K562 (cell line): ENCODE measurements around the gene FBXO17. TPM values are rescaled to one million over a fixed set of nuclear protein-coding genes. Genes with fewer than 3 reads are reported as not detected.

Experiments
- BMI1 ChIP-seq: fragments of 150-350 bp; IDR thresholded peaks from 2 replicates; pipeline ENCODE4 v1.6.1; 2014; ENCODE audit warnings: low read length
- FOXM1 ChIP-seq, 2 experiments: fragments of 450-650 bp in 1 of 2; sonication (generic) in 1 of 2; formaldehyde crosslinking in 1 of 2; IDR thresholded peaks; 2 replicates each; pipeline versions ENCODE4 v1.6.1 to v1.9.0; 2017 to 2022; ENCODE audit warnings: low read depth in 2 of 2, mild to moderate bottlenecking in 2 of 2, missing genetic modification reagents in 1 of 2, moderate library complexity in 1 of 2
- HMGN3 ChIP-seq: IDR thresholded peaks from 2 replicates; pipeline ENCODE4 v1.6.1; 2011; ENCODE audit warnings: borderline replicate concordance, low read depth, mild to moderate bottlenecking, mixed read lengths, low read length; ENCODE audit not compliant: insufficient read length; ENCODE audit errors: extremely low read depth
- KAT8 ChIP-seq: fragments of 450-650 bp; IDR thresholded peaks from 2 replicates; pipeline ENCODE4 v1.6.1; 2016; ENCODE audit warnings: low read depth, mild to moderate bottlenecking
- NFE2 ChIP-seq: IDR thresholded peaks from 2 replicates; pipeline ENCODE4 v1.6.1; 2014; ENCODE audit warnings: antibody characterized with exemption, low read depth
- POLR2B ChIP-seq: fragments of 450-650 bp; IDR thresholded peaks from 2 replicates; pipeline ENCODE4 v1.6.1; 2018; ENCODE audit warnings: low read depth; ENCODE audit not compliant: partially characterized antibody
- PTRF ChIP-seq: fragments of 450-650 bp; IDR thresholded peaks from 2 replicates; pipeline ENCODE4 v1.6.1; 2016; ENCODE audit warnings: mild to moderate bottlenecking, missing genetic modification characterization, missing compliant biosample characterization
- SIN3A ChIP-seq, 2 experiments: fragments of 150-350 bp in 1 of 2; IDR thresholded peaks; 2 replicates each; pipeline ENCODE4 v1.6.1; 2011 to 2016; ENCODE audit warnings: borderline replicate concordance in 2 of 2, low read depth in 2 of 2, low read length in 2 of 2, mild to moderate bottlenecking in 2 of 2, moderate library complexity in 2 of 2; ENCODE audit not compliant: control insufficient read depth in 1 of 2
- THRAP3 ChIP-seq: fragments of 450-650 bp; IDR thresholded peaks from 2 replicates; pipeline ENCODE4 v1.6.1; 2016; ENCODE audit warnings: mild to moderate bottlenecking, inconsistent platforms, borderline replicate concordance
- ZFP1 ChIP-seq: fragments of 450-650 bp; formaldehyde crosslinking; IDR thresholded peaks from 2 replicates; pipeline ENCODE4 v1.4.0; 2020; ENCODE audit warnings: mild to moderate bottlenecking, mixed read lengths
- ZNF175 ChIP-seq: fragments of 200-800 bp; sonication (Bioruptor generic); IDR thresholded peaks from 2 replicates; pipeline ENCODE4 v1.6.1; 2016; ENCODE audit warnings: low read depth, mild to moderate bottlenecking, missing genetic modification characterization, missing compliant biosample characterization
- ZNF347 ChIP-seq: fragments of 450-650 bp; formaldehyde crosslinking; IDR thresholded peaks from 2 replicates; pipeline ENCODE4 v1.4.0; 2020; ENCODE audit warnings: low read depth, mild to moderate bottlenecking, moderate library complexity
- polyA plus RNA-seq, 8 experiments: library from polyadenylated mRNA; depleted of rRNA in 4 of 8; stranded (reverse) in 5 of 8; unstranded in 3 of 8; fragments of >200 nt; fragmentation: Nextera tagmentation in 2 of 8; fragmentation: Illumina TruSeq in 1 of 8; extraction: Ambion mirVana in 2 of 8; extraction: Trizol in 1 of 8; gene quantifications; 2 replicates each; pipeline versions ENCODE4 v1.2.1 to v1.2.3, GENCODE V29; 2011 to 2014; ENCODE audit warnings: inconsistent platforms in 1 of 8, missing spikeins in 1 of 8
- total RNA-seq, 7 experiments: library from RNA; depleted of rRNA in 6 of 7; stranded (reverse); fragments of >200 nt in 6 of 7; fragmentation: Illumina TruSeq in 2 of 7; extraction: Trizol in 2 of 7; gene quantifications; 2 replicates each; pipeline versions ENCODE4 v1.2.1 to v1.2.3, GENCODE V29; 2011 to 2021; ENCODE audit warnings: low replicate concordance in 1 of 7
- TF ChIP-seq, protein P1 (sequence below): sonication (generic); formaldehyde crosslinking; IDR thresholded peaks from 2 replicates; pipeline ENCODE4 v1.8.0; 2022; ENCODE audit warnings: missing genetic modification reagents, mild to moderate bottlenecking, borderline replicate concordance
- TF ChIP-seq, protein P2 (sequence below), 2 experiments: fragments of 450-650 bp in 1 of 2; sonication (generic) in 1 of 2; formaldehyde crosslinking in 1 of 2; IDR thresholded peaks; 2 replicates each; pipeline versions ENCODE4 v1.7.1 to v1.9.0; 2016 to 2022; ENCODE audit warnings: inconsistent platforms in 1 of 2, mild to moderate bottlenecking in 1 of 2, missing genetic modification reagents in 1 of 2

FBXO17 gene
- total and polyA plus RNA-seq, 9 of the 15 experiments (the other 6 are each of a cell fraction or from before 2014, with no cell fraction given) = 4.1 to 27.1 (median 19.0) TPM

- TF ChIP-seq BMI1 (no peak), SIN3A (IDR thresholded peaks at IDR 0.05; ENCODE audit: borderline replicate concordance in 2 of 2, control insufficient read depth in 1 of 2, low read depth in 2 of 2, low read length in 2 of 2) (peak; percentile 54 to 89; a peak in 1 of 4 replicates), FOXM1 (IDR thresholded peaks at IDR 0.05; ENCODE audit: low read depth) (no peak), FOXM1 (CRISPR knock-in tag; IDR thresholded peaks at IDR 0.05; ENCODE audit: low read depth) (no peak), HMGN3 (no peak), ZNF175 (CRISPR knock-in tag) (no peak), PTRF (no peak), NFE2 (no peak), ZNF347 (CRISPR knock-in tag) (no peak), POLR2B (peak; percentile 74), KAT8 (no peak), THRAP3 (no peak), ZFP1 (CRISPR knock-in tag) (no peak)
- TF ChIP-seq, protein P1, sequence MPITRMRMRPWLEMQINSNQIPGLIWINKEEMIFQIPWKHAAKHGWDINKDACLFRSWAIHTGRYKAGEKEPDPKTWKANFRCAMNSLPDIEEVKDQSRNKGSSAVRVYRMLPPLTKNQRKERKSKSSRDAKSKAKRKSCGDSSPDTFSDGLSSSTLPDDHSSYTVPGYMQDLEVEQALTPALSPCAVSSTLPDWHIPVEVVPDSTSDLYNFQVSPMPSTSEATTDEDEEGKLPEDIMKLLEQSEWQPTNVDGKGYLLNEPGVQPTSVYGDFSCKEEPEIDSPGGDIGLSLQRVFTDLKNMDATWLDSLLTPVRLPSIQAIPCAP (CRISPR knock-in tag) = no peak
- TF ChIP-seq, protein P2, sequence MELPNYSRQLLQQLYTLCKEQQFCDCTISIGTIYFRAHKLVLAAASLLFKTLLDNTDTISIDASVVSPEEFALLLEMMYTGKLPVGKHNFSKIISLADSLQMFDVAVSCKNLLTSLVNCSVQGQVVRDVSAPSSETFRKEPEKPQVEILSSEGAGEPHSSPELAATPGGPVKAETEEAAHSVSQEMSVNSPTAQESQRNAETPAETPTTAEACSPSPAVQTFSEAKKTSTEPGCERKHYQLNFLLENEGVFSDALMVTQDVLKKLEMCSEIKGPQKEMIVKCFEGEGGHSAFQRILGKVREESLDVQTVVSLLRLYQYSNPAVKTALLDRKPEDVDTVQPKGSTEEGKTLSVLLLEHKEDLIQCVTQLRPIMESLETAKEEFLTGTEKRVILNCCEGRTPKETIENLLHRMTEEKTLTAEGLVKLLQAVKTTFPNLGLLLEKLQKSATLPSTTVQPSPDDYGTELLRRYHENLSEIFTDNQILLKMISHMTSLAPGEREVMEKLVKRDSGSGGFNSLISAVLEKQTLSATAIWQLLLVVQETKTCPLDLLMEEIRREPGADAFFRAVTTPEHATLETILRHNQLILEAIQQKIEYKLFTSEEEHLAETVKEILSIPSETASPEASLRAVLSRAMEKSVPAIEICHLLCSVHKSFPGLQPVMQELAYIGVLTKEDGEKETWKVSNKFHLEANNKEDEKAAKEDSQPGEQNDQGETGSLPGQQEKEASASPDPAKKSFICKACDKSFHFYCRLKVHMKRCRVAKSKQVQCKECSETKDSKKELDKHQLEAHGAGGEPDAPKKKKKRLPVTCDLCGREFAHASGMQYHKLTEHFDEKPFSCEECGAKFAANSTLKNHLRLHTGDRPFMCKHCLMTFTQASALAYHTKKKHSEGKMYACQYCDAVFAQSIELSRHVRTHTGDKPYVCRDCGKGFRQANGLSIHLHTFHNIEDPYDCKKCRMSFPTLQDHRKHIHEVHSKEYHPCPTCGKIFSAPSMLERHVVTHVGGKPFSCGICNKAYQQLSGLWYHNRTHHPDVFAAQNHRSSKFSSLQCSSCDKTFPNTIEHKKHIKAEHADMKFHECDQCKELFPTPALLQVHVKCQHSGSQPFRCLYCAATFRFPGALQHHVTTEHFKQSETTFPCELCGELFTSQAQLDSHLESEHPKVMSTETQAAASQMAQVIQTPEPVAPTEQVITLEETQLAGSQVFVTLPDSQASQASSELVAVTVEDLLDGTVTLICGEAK (IDR thresholded peaks at IDR 0.05) = peak; percentile 71; the same call in 1 of the 2 replicates
- TF ChIP-seq, protein P2 (CRISPR knock-in tag; IDR thresholded peaks at IDR 0.05) = no peak
Observed at GRCh38 chr19:38930776-38931520, 44.6 kb downstream of the FBXO17 start, which contains the start of gene MRPS12 (continued).
